C4-2B (cell line): Measurements from ENCODE around the gene NAPB.

Experiments
- ZFX ChIP-seq: fragments of 450-650 bp; IDR thresholded peaks from 2 replicates; pipeline ENCODE4 v1.6.1; 2017
- TF ChIP-seq, protein P1 (sequence below): fragments of 450-650 bp; conservative IDR thresholded peaks from 2 replicates; pipeline ENCODE4 v1.5.1; 2017; ENCODE audit warnings: mild to moderate bottlenecking

DNA sequence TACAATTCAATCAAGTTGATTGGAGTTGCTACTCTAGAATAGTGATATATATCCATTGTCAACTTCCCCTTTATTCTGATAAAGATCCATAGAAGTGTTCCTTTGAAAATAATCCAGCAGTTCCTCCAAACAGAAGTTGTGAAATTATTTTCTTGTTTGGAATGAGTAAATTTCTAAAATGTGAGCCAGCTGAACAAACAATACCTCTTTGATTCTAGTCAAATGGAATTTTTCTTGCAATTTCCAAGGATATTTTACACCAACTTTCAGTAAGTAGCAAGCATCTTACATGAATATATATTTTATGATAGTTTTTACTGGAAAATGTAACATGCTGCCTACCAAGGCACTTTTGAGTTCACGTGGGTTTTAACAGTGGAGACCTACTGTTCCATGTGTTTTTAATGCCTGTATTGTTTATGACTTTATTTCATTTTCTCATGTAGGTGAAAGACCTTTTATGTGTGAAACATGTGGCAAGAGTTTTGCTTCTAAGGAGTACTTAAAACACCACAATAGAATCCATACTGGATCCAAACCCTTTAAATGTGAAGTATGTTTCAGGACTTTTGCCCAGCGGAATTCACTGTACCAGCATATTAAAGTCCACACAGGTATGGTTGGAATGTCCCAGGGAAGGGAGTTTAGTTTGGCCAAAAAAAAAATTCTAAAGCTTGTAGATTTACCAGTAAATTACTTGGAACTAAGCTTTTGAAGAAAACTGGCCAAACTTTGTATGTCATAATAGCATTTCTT, 52.8 kb downstream of the NAPB start:
- TF ChIP-seq, protein P1, sequence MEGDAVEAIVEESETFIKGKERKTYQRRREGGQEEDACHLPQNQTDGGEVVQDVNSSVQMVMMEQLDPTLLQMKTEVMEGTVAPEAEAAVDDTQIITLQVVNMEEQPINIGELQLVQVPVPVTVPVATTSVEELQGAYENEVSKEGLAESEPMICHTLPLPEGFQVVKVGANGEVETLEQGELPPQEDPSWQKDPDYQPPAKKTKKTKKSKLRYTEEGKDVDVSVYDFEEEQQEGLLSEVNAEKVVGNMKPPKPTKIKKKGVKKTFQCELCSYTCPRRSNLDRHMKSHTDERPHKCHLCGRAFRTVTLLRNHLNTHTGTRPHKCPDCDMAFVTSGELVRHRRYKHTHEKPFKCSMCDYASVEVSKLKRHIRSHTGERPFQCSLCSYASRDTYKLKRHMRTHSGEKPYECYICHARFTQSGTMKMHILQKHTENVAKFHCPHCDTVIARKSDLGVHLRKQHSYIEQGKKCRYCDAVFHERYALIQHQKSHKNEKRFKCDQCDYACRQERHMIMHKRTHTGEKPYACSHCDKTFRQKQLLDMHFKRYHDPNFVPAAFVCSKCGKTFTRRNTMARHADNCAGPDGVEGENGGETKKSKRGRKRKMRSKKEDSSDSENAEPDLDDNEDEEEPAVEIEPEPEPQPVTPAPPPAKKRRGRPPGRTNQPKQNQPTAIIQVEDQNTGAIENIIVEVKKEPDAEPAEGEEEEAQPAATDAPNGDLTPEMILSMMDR = no peak
- TF ChIP-seq ZFX = no peak
